Endothelial cell (in vitro differentiated cells): ENCODE data around the gene COL26A1. TPM values are rescaled to one million over a fixed set of nuclear protein-coding genes. Genes with fewer than 3 reads are reported as not detected.

Source experiments
- DNase-seq: peaks from one replicate; pipeline ENCODE4 v3.0.0; 2021; ENCODE audit warnings: low spot score
- H3K27ac Mint-ChIP-seq: one replicate; pipeline ENCODE4 v1.8.0; 2021; ENCODE audit warnings: mixed read lengths, inconsistent platforms; ENCODE audit not compliant: unreplicated experiment
- H3K27me3 Mint-ChIP-seq: one replicate; pipeline ENCODE4 v1.8.0; 2021; ENCODE audit warnings: mild to moderate bottlenecking, moderate library complexity, mixed read lengths, inconsistent platforms; ENCODE audit not compliant: unreplicated experiment
- H3K36me3 Mint-ChIP-seq: one replicate; pipeline ENCODE4 v1.8.0; 2021; ENCODE audit warnings: mild to moderate bottlenecking, low read depth, mixed read lengths, inconsistent platforms; ENCODE audit not compliant: unreplicated experiment
- H3K4me1 Mint-ChIP-seq: one replicate; pipeline ENCODE4 v1.8.0; 2021; ENCODE audit warnings: mild to moderate bottlenecking, mixed read lengths, inconsistent platforms; ENCODE audit not compliant: unreplicated experiment
- H3K4me3 Mint-ChIP-seq: one replicate; pipeline ENCODE4 v1.8.0; 2021; ENCODE audit warnings: mild to moderate bottlenecking, mixed read lengths, inconsistent platforms; ENCODE audit not compliant: unreplicated experiment
- H3K9me3 Mint-ChIP-seq: one replicate; pipeline ENCODE4 v1.8.0; 2021; ENCODE audit warnings: mixed read lengths, inconsistent platforms; ENCODE audit not compliant: unreplicated experiment
- CTCF ChIP-seq: fragments of 200-600 bp; sonication (generic); IDR thresholded peaks from one replicate; pipeline ENCODE4 v1.5.0; 2021; ENCODE audit warnings: antibody characterized with exemption; ENCODE audit not compliant: unreplicated experiment
- total RNA-seq: library from RNA; stranded (reverse); fragmentation: NEBNext Ultra II Directional; extraction: Animal tissue kit (Norgen Biotek cat#: 25700); gene quantifications from one replicate; pipeline ENCODE4 v1.2.1, GENCODE V29; 2021; ENCODE audit not compliant: unreplicated experiment

The COL26A1 gene
- total RNA-seq, 1 donor from 2014 or later = 6.1 TPM

- TF ChIP-seq CTCF = no peak
- H3K27me3 Mint-ChIP-seq = peaks cover 4% of the 10 kb centered on the region
- H3K27ac Mint-ChIP-seq = no peak overlapping the region
- no peaks in the 10 kb centered on the region for H3K36me3 Mint-ChIP-seq
- H3K4me3 Mint-ChIP-seq = no peak overlapping the region
- H3K4me1 Mint-ChIP-seq = no peaks in the 10 kb centered on the region
- DNase-seq = no peak
- H3K9me3 Mint-ChIP-seq = no peaks in the 10 kb centered on the region
Measured at GRCh38 chr7:101550641-101551541, 188.2 kb downstream of the COL26A1 start.

GRCh38 chr7:101553018-101553770, 190.5 kb downstream of the COL26A1 start:
- no peak overlapping the region for H3K27ac Mint-ChIP-seq
- H3K4me3 Mint-ChIP-seq = no peak overlapping the region
- H3K9me3 Mint-ChIP-seq = no peaks in the 10 kb centered on the region
- H3K36me3 Mint-ChIP-seq = no peaks in the 10 kb centered on the region
- TF ChIP-seq CTCF = no peak
- no peak for DNase-seq
- peaks cover 7% of the 10 kb centered on the region for H3K27me3 Mint-ChIP-seq
- no peaks in the 10 kb centered on the region for H3K4me1 Mint-ChIP-seq

GRCh38 chr7:101553771-101554445, 191.2 kb downstream of the COL26A1 start:
- Mint-ChIP-seq H3K27me3 (peaks cover 6% of the 10 kb centered on the region), H3K4me3 (no peak overlapping the region), H3K27ac (no peak overlapping the region), H3K4me1 (no peaks in the 10 kb centered on the region), H3K9me3 (no peaks in the 10 kb centered on the region), H3K36me3 (no peaks in the 10 kb centered on the region)
- no peak for DNase-seq
- TF ChIP-seq CTCF = no peak

- no peak for DNase-seq
- Mint-ChIP-seq H3K36me3 (no peaks in the 10 kb centered on the region), H3K9me3 (no peaks in the 10 kb centered on the region), H3K27ac (no peak overlapping the region), H3K27me3 (peaks cover 6% of the 10 kb centered on the region), H3K4me3 (no peak overlapping the region), H3K4me1 (no peaks in the 10 kb centered on the region)
- no peak for TF ChIP-seq CTCF
Measured at GRCh38 chr7:101554584-101555268, 192.1 kb downstream of the COL26A1 start.
